ENCODE results near the gene GALK1. TPM values are rescaled to one million over a fixed set of nuclear protein-coding genes. Genes with fewer than 3 reads are reported as not detected.

Gene GALK1
- total and polyA plus RNA-seq, 2 donors from 2014 or later: 34.5 to 105 TPM

DNA sequence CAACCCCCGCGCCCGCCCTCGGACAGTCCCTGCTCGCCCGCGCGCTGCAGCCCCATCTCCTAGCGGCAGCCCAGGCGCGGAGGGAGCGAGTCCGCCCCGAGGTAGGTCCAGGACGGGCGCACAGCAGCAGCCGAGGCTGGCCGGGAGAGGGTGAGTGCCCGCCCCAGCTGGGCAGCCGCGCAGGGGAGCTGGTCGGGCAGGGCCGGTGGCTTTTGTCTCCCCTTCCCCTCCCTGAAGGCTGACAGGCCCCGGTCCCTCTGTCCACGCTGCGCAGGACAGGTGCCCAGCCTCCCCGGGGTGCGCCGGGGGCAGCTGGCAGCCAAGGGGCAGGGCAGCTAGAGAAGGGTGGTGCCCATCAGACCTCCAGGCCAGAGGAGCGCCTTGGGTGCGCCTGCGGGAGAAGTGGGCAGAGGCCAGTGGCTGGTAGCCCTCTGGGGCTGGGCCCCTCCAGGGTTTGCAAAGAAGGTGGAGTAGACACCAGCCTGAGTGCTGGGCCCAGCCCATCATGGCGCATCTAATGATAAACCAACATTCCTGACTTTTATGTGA lies 43.5 kb downstream of the GALK1 start:
- peak overlapping the region in 1 of 3 donors; percentile 41 for H3K4me3 ChIP-seq (ENCODE audit: low read length in 3 of 3)
- intact Hi-C loops (cut with DNase I): no loop called here
- no peaks in the 10 kb centered on the region for H3K9me3 ChIP-seq (ENCODE audit: control insufficient read depth in 2 of 3, insufficient read depth in 1 of 3, low read length in 3 of 3)
- H3K36me3 ChIP-seq (ENCODE audit: control insufficient read depth in 2 of 3, insufficient read depth in 3 of 3, low read length in 3 of 3): no peaks in the 10 kb centered on the region
- FAIRE-seq (no peak), DNase-seq (peak in 1 of 5 donors; percentile 4)
- peak overlapping the region in 1 of 3 donors; percentile 12 for H3K9ac ChIP-seq (ENCODE audit: low read length in 3 of 3)
- H3K27me3 ChIP-seq (ENCODE audit: control insufficient read depth, insufficient read depth, low read length): no peaks in the 10 kb centered on the region
- peak overlapping the region in 1 of 2 donors; percentile 53 for H3K27ac ChIP-seq (ENCODE audit: low read depth in 2 of 2, low read length in 2 of 2)
- H3K4me1 ChIP-seq (ENCODE audit: control insufficient read depth in 2 of 3, insufficient read depth in 2 of 3, low read depth in 1 of 3, low read length in 3 of 3): peaks cover 0 to 12% (median 0%) of the 10 kb centered on the region in 3 donors
- TF ChIP-seq, protein P1, sequence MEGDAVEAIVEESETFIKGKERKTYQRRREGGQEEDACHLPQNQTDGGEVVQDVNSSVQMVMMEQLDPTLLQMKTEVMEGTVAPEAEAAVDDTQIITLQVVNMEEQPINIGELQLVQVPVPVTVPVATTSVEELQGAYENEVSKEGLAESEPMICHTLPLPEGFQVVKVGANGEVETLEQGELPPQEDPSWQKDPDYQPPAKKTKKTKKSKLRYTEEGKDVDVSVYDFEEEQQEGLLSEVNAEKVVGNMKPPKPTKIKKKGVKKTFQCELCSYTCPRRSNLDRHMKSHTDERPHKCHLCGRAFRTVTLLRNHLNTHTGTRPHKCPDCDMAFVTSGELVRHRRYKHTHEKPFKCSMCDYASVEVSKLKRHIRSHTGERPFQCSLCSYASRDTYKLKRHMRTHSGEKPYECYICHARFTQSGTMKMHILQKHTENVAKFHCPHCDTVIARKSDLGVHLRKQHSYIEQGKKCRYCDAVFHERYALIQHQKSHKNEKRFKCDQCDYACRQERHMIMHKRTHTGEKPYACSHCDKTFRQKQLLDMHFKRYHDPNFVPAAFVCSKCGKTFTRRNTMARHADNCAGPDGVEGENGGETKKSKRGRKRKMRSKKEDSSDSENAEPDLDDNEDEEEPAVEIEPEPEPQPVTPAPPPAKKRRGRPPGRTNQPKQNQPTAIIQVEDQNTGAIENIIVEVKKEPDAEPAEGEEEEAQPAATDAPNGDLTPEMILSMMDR (IDR thresholded peaks at IDR 0.05; ENCODE audit: borderline replicate concordance, extremely low read depth, insufficient read depth): no peak

DNA sequence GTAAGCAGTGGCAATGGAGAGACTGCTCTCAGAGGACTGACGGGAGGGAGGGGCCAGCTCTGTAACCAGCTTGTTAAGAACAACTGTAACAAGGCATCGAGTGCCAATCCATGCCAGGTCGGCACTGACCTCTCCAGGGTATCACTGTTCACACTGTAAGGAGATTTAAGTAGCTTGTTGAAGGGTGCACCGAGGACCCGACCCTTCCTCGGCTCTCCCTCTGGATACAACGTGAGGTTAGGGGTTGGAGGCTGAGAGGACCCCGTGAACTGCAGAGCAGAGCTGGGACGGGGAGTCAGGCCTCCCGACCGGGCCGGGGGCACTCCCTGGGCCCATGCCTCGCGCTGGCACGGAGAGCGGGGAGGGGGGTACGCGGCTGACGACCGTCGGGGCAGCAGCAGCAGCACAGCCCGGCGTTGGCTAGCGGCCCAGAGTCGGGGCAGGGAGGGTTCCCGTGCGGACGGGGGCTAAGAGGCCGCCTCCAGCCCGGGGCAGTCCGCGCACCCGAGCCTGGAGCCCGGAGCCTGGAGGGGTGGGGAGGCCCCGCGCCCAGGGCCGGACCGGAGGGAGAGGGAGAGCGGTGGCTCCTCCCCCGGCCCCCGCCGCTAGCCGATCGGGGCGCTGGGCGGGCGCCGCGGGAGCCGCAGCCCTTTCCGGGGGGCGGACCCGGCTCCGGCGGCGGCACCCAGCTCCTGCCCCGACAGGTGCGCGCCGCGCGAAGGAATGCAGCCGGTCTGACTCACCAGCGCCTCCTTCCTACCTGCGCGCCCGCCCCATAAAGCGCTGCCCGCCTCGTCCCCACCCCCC lies 44.1 kb downstream of the GALK1 start, which contains the start of gene ITGB4:
Gene ITGB4, plus strand, starts transcription at position 804 of the 807 bp plus-strand sequence. CDS start 3,245 bp downstream, outside the sequence.
- Histone ChIP-seq H3K9ac (ENCODE audit: low read length in 3 of 3) (peak within 1 kb of the TSS in 1 of 3 donors; percentile 51), H3K27ac (ENCODE audit: low read depth in 2 of 2, low read length in 2 of 2) (peak within 1 kb of the TSS; percentile 53 to 57), H3K36me3 (ENCODE audit: control insufficient read depth in 2 of 3, insufficient read depth in 3 of 3, low read length in 3 of 3) (no peaks in the 10 kb centered on the region), H3K9me3 (ENCODE audit: control insufficient read depth in 2 of 3, insufficient read depth in 1 of 3, low read length in 3 of 3) (no peaks in the 10 kb centered on the region), H3K27me3 (ENCODE audit: control insufficient read depth, insufficient read depth, low read length) (no peaks in the 10 kb centered on the region), H3K4me1 (ENCODE audit: control insufficient read depth in 2 of 3, insufficient read depth in 2 of 3, low read depth in 1 of 3, low read length in 3 of 3) (peaks cover 0 to 12% (median 0%) of the 10 kb centered on the region in 3 donors), H3K4me3 (ENCODE audit: low read length in 3 of 3) (peak within 1 kb of the TSS in 2 of 3 donors; percentile 49 to 56)
- FAIRE-seq (no peak), DNase-seq (peak; percentile 76 to 94 (median 78))
- intact Hi-C loops (cut with DNase I): no loop called here
- TF ChIP-seq, protein P1 (IDR thresholded peaks at IDR 0.05; ENCODE audit: borderline replicate concordance, extremely low read depth, insufficient read depth): no peak

DNA sequence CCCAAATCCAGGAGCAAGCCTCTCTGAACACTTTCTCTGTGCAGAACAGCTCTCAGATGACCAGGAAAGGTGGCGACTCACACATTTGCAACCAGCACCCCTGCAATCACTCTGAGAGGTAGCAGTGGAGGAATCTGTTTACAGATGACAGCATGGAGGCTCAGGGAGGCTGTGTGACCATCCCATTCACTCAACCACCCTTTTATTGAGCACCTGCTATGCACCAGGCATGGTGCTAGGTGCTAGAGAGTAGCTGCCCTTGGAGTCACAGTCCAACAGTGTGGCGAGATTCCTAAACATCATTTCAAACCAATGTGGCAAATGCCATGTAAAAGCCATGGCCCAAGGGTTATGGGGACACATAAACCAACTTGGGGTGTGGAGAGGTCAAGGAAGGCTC lies 45.3 kb downstream of the GALK1 start:
- no peak overlapping the region for H3K27ac ChIP-seq (ENCODE audit: low read depth in 2 of 2, low read length in 2 of 2)
- no peaks in the 10 kb centered on the region for H3K27me3 ChIP-seq (ENCODE audit: control insufficient read depth, insufficient read depth, low read length)
- no peaks in the 10 kb centered on the region for H3K9me3 ChIP-seq (ENCODE audit: control insufficient read depth in 2 of 3, insufficient read depth in 1 of 3, low read length in 3 of 3)
- FAIRE-seq (no peak), DNase-seq (no peak)
- H3K4me1 ChIP-seq (ENCODE audit: control insufficient read depth in 2 of 3, insufficient read depth in 2 of 3, low read depth in 1 of 3, low read length in 3 of 3): peaks cover 0 to 12% (median 0%) of the 10 kb centered on the region in 3 donors
- intact Hi-C loops (cut with DNase I): no loop called here
- H3K9ac ChIP-seq (ENCODE audit: low read length in 3 of 3): no peak overlapping the region
- no peak overlapping the region for H3K4me3 ChIP-seq (ENCODE audit: low read length in 3 of 3)
- no peaks in the 10 kb centered on the region for H3K36me3 ChIP-seq (ENCODE audit: control insufficient read depth in 2 of 3, insufficient read depth in 3 of 3, low read length in 3 of 3)
- TF ChIP-seq, protein P1 (IDR thresholded peaks at IDR 0.05; ENCODE audit: borderline replicate concordance, extremely low read depth, insufficient read depth): no peak
